Stimulated activated CD4-positive, alpha-beta T cell treated with anti-CD3 and anti-CD28 coated beads, Interleukin-12 subunit alpha, Interleukin-12 subunit beta, amount 100 ng/mL, for 48 hours (primary cell): ENCODE data around the gene PDE10A.
"Not testable (repeated sequence)": the region's sequence is repeated elsewhere in the genome, so short reads cannot be mapped to it uniquely, and the experiment has no call there.

Experiments used
- DNase-seq, 3 donors: peaks; one replicate each; pipeline ENCODE4 v3.0.0-alpha.2; 2020; ENCODE audit warnings: low read depth in 2 of 3, low spot score in 1 of 3

PDE10A gene

DNA sequence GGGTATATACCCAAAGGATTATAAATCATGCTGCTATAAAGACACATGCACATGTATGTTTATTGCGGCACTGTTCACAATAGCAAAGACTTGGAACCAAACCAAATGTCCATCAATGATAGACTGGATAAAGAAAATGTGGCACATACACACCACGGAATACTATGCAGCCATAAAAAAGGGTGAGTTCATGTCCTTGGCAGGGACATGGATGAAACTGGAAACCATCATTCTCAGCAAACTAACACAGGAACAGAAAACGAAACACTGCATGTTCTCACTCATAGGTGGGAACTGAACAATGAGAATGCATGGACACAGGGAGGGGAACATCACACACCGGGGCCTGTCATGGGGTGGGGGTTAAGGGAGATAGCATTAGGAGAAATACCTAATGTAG, 70.1 kb downstream of the PDE10A start:
- not testable (repeated sequence) for DNase-seq

DNA sequence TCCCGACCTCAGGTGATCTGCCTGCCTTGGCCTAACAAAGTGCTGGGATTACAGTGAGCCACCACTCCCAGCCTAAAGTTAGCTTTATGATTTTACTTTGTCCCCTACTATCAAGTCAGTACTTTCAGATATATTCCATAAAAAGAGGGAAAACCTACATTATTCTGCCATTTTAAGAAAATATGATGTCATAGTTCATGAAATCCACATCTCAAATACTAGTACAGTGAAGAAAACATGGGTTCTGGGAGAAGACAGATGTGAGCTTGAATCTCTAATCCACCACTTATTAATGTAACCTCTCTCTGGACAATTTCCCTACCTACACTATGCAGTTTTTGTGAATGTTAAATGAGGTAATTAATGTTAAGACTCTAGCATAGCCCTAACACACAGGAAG, 74.5 kb downstream of the PDE10A start:
- DNase-seq: no peak

DNA sequence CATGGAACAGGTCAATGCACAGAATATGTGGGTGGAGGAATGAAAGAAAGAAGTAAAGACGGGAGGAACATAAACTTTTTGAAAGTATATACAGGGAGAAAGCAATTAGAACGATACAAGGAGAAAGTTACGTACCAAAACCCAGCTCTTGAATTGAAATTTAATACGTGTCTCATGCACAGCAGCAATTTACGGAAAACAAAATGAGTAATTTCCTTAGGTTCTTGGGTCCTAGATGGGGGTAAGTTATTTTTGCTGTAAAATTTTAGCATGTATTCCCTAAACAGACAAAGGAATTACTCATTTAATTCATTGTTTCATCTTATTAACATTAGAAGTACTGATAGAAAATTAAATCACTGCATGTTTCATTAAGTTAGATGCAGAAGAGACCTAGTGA, 75.8 kb downstream of the PDE10A start:
- DNase-seq: no peak

DNA sequence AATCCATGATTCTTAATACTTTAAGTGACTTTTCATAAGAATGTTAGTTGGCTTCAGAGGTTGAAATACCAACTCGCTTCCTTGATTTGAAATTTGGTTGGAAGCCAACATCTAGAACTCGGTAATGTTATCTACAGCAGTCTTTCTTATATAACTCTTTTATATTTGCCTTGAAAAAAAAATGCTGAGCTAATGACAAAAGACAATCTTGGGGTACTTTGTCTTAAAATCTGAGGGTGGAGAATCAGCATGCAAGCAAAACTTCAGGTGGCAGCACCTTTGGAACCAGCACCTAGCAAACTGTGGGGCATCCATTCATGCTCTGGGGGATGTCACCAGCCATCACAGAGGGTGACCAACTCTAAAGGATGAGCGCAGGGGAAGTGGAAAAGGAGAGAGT, 76.3 kb downstream of the PDE10A start:
- no peak for DNase-seq

DNA sequence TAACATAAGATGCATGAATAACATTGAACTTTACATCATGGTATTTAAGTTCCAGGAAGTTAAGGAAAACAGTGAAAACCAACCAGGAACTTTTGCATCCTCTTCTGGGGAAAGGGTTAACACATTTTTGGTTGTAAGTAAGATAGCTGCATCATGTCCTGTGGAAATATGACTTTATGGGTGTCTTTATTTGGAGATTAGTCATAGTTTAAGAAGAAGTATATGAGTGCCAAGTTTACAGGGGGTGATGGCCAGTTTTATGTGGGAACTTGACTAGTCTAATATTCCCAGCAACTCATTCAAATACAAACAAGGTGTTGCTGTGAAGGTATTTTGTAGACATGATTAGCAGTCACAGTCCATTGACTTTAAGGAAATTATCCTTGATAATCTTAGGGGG, 78.0 kb downstream of the PDE10A start:
- no peak for DNase-seq

DNA sequence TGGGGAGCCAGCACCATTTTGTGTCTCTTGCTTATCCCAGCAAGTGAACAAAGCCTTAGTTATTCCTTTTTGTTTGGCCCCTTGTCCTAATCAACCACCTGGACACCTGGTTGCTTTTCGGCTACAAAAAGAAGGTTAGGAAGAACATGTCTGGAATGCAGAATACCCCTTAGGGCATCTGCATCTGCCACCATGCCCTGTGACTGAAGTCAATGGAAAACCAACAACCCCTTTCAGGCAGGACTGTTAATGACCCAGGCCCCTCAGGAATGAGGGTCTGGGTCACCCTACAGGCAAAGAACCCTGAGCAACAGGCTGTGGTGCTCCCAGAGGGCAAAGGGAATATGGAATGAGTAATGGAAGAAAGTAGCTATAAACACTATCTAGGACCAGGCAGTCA, 78.5 kb downstream of the PDE10A start:
- DNase-seq: no peak

DNA sequence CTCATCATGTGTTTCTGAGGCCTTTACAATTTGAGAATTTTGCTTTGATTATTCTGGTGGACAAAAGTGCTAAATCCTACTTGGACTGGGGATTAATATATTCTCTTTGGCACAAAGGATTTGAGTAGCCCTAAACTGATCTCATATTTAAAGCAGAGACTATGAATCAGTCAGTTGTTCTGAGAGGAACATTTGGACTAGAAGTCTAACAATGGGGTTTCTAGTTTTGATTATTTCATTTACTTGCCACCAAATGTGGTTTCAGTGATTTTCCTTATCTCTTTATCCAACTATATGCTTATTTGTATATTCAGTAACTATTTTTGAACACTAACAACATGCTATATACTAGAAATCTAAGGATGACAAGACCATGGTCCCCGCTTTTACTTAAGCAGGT, 81.4 kb downstream of the PDE10A start:
- no peak for DNase-seq

DNA sequence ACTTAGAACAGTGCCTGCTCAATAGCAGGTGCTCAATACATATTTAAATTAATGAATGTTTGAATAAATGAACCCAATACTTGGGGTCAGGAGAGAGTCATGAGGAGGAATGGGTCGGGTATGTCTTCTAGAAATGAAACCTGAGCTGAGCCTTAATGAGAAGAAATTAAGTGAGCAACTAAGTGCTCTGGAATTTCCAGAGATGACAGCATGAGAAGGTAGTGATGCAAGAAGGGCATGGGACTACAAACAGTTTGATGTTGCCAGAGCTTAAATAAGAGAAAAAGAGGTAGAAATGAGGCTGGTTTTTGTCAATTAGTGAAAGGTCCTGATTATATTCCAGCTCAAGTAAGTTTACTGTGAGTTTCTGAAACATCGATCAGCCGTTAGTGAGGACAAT, 82.9 kb downstream of the PDE10A start:
- no peak for DNase-seq

DNA sequence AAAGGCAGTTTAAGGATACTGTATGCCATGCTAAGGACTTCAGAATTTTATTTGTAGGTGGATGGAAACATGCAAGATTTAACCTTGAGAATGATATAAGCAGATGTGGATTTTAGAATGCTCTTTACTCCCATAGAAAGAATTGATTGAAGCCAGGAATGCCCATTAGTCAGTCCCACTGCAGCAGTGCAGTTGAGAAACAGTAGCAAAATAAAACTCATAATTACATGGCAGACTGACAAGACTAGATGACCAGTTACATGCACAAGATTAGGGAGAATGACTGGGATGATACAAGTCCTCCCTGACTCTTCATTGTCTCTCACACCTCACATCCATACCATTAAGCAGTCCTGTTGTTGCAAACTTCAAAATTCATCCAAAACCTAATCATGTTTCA, 83.9 kb downstream of the PDE10A start:
- DNase-seq: no peak

DNA sequence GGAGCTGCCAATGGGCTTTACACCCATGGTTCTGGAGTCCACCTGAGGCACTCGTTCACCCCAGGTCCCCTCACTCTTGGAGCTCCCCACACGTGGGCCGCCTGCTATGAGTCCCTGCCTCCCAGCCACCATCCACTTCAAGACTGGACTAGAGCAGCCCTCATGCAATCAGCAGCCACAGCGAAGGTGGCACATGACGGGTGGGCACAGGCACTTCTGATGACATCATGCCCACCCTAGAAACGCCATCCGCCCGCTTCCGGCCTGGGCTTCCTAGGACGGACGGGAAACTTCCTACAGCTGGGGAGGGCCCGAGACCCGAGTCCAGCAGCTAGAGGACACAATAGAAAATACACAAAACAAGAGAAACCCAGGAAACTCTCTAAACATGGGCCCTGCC, 85.5 kb downstream of the PDE10A start:
- DNase-seq: no peak

DNA sequence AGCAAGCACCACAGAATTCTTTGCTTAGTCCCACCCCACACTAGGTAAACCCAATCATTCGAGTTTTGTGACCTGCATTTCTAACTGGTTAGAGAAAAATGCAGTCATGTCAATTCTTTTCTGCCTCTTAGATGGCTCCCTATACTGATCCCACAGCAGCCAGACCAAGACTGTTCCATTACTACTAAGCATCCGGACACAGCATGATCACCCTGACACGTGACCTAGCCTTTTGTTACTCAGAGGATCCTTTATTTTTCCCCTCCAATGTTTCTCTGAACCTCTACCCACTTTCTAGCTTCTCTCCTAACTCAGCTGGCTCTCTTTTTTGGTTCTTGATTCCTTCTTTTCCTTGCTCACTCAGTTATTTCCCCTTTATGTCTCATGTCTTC, 87.9 kb downstream of the PDE10A start:
- no peak for DNase-seq

DNA sequence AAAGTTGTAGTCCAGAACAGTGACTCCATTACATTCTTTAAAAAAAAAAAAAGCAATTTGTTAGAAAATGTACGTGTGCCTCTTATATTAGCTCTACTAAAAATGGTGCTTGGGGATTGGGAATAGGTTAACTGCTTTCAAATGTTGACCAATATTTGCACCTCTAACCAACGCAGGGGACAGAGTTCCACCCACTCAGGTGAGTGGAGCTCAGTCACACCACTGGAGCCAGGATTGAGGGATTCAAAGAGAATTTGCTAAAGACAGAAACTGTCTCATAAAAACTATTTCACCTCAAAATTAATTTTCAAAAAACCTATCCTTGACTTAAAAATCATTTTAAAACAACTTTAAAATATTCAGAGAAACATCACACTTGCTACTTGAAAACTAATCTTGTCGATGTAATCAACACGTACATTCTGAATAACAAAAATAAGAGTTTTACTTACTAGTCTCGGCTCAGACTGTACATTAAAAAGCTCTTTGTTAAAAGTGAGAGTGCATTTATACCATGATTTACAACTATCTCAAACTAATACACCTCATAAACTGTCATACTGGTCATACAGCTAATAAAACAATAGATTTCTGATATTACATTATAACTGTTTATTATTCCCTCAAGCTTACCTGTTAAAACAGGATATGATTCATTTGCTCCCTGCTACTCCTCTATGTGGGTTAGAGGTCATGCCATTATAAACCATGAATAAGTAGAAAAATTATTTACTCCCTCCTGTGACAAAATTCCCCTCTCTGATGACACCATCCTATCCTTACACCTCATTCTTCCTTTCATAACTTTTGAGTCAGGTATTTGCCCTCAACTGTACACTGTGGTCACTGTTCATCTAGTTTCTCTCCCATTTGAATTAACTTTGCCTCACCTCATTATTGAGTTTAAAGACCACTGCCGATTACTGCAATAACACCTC, 88.6 kb downstream of the PDE10A start:
- DNase-seq: no peak

DNA sequence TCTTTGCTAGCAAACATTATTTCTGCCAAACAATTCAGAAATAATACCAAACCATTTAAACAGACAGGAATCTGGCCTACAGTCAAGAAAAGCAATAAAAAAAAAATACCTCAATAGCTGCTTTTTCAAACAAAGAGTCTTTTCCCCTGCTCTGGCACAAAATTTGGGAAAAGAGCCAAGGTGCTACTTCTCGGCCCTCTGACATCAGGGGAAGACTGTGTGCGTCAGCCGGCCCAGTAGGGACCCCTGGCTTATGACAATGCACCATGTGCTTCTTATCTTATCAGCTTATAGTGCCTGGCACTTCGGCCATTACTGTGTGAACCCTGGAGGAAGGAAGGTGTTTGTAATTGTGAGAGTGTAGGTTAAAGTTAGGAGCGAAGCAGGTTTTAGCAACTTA, 89.4 kb downstream of the PDE10A start:
- no peak for DNase-seq

DNA sequence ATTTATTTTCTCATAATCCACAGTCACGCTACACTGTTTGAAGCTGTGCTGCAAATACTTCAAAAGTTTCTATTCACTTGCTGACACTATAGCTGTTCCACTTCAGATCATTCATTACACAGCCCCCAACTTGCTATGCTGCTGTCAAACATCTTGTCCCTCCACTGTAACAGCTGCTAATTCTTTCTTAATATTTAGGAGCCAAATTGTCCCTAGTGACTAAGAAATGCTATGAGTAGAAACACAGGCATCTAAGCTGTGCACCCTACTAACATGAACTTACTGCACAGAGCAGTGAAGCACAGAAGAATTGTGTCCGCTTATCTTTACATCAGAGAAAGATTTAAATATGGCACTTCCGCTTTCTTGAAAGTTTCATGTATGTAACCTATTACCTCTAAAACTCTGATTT, 91.3 kb downstream of the PDE10A start:
- no peak for DNase-seq

DNA sequence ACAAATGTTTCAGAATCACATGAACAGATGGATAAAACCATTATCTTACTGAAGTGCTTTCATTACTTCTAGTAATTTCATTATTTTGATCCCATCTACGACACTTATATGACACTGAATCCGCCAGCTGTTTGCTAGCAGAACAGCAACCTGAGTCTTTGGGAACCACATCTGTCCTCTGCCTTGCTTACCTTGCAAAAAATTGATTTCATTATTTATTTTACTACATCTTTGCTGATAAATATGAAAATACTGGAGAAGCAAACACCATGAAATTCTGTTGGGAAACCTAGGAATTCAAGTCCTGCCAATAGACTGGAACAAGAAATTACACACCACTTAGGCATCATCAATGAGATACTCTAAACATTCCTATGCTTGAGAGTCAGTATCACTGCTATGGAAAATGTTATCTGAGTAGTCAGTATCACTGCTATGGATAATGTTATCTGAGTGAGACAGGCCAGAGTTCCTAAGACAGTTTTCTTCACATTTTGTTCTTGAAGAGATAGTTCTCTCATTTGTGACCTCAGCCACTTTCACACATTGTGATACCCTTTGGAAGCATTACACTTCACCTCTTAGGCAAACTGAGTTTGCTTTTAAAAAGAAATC, 91.9 kb downstream of the PDE10A start:
- DNase-seq: no peak

DNA sequence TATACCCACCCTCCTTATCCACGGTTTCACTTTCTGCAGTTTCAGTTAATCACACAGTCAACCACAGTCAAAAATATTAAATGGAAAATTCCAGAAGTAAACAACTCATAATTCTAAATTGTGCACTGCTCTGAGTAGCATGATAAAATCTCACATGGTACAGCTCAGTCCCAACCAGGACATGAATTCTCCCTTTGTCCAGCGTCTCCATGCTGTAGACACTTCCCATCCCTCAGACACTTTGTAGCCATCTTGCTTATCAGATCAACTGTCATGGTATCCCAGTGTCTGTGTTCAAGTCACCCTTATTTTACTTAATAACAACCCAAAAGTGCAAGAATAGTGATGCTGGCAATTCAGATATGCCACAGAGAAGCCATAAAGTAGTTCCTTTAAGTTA, 94.7 kb downstream of the PDE10A start:
- no peak for DNase-seq

DNA sequence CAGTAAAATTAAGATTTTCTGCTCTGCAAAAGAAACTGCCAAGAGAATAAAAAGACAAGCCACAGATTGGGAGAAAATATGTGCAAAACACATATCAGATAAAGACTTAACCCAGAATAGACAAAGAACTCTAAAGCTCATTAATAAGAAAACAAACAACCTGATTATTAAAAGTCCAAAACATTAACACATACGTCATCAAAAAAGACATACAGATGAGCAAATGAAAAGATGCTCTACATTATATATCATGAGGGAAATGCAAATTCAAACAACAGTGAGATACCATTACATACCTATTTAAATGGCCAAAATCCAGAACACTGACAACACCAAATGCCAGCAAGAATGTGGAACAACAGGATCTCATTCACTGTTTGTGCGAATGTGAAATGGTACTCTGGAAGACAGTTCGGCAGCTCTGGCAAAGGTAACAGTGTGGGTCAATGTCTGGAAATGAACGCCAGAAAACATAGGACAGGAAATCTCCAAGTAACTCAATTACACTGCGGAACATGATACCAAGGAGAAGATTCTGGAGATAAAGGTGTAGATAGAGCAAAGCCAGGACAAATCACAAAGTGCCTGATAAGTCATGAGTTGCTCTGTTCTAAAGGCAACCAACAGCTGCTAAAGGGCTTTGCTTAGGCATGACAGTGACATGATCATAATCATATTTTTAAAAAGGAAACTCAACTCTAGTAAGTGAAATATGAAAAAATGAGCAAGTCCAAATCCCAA, 96.8 kb downstream of the PDE10A start:
- no peak for DNase-seq

DNA sequence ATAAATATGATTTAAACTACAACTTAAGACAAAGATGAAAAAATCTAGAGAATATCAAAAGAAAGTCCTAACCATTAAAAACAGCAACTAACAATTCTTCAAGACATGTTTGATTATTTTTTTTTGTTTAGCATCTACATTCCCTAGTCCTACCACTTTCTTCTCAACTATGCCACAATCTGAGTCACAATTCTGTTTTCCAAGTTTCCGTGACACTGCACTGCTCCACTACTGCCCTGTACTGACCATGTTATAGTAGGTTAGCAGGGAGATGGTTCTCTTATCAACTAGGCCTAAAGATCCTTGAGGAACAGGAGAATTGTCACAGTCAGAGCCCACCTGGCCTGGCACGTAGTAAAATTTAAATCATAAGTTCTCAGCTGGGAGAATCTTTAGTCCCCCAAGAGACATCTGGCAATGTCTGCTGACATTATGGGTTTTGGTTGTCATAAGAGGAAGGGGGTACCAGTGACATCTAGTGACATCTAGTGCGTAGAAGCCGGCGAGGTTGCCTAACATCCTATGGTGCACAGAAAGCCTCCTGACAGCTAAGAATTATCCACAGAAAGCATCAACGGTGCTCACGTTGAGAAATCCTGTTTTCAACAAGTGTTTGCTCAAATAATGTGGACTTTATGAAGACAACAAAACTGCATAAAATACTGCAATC, 100.5 kb downstream of the PDE10A start:
- no peak for DNase-seq

DNA sequence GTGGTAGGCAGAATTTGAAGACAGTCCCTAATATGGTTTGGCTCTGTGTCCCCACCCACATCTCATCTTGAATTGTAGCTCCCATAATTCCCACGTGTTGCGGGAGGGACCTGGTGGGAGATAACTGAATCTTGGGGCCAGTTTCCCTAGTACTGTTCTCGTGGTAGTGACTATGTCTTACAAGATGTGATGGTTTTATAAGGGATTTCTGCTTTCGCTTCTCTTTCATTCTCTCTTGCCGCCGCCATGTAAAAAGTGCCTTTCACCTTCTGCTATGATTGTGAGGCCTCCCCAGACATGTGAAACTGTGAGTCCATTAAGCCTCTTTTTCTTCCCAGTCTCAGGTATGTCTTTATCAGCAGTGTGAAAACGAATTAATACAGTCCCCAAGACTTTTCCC, 103.4 kb downstream of the PDE10A start:
- DNase-seq: no peak

DNA sequence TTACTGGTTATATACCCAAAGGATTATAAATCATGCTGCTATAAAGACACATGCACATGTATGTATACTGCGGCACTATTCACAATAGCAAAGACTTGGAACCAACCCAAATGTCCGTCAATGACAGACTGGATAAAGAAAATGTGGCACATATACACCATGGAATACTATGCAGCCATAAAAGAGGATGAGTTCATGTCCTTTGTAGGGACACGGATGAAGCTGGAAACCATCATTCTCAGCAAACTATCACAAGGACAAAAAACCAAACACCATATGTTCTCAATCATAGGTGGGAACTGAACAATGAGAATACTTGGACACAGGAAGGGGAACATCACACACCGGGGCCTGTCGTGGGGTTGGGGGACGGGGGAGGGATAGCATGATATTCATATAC, 104.9 kb downstream of the PDE10A start:
- DNase-seq: not testable (repeated sequence)

DNA sequence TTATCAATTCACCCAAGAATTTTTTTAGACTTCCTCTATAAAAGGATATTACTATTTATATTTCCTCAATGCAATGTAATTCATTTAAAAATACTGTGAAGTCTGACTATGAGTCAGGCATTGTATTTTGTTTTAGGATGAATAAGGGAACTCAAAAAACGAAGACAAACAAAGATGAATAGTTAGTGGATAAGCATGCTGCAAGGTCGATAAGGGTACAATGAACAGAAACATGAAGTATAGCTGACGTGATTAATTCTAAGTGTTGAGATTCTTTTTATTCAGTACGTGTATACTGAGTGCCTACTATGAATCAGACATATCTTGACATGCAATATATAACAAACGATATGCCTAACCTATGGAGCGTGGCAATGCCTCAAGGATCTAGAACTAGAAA, 105.4 kb downstream of the PDE10A start:
- DNase-seq: no peak
